HG03095 (cell line): ENCODE measurements around the gene SPEG.

ENCODE experiments used
- ATAC-seq: cut with Tn5 transposase; IDR thresholded peaks from one replicate; pipeline ENCODE4 v1.9.1; 2021; ENCODE audit warnings: moderate library complexity; ENCODE audit not compliant: unreplicated experiment

Gene SPEG

GRCh38 chr2:219543596-219544358 is 109.1 kb downstream of the SPEG start, which contains the start of the genes CHPF and TMEM198:
Gene CHPF, minus strand, starts transcription at chr2:219543809. Its CDS starts 271 bp downstream, at chr2:219543538.
Gene TMEM198, plus strand, starts transcription at chr2:219544028. Its CDS starts 700 bp downstream, at chr2:219544728.
- peak; percentile 81 for ATAC-seq

GRCh38 chr2:219544567-219544966 is 109.9 kb downstream of the SPEG start:
- ATAC-seq: no peak

GRCh38 chr2:219545295-219545942 is 110.8 kb downstream of the SPEG start:
- no peak for ATAC-seq

DNA sequence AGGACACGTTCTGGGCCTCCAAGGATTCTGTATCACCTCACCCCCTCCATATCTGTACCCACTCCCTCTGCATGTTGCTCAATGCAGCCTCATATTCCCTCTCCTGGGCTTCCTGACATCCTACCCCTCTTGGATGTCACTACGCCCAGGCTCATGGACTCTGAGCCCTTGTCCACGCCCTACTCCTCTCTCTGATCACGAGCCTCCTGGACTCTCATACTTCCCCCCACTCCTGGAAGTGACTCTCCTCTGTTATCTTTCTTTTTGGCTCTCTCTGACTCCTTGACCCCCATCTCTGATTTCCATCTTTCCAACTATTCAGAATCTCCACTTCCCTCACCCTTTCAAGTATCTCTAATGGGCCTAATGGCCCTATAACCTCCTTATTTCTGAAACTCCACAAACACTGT is 111.3 kb downstream of the SPEG start:
- no peak for ATAC-seq

GRCh38 chr2:219547621-219548020 is 113.0 kb downstream of the SPEG start:
- ATAC-seq: no peak
